ENCODE data around the gene HERPUD2.
"Not testable (repeated sequence)": the region's sequence is repeated elsewhere in the genome, so short reads cannot be mapped to it uniquely, and the experiment has no call there.

HERPUD2 gene

GRCh38 chr7:35694161-35694783, 663 bp downstream of the HERPUD2 start:
- no peaks in the 10 kb centered on the region for H3K9me3 ChIP-seq (ENCODE audit: insufficient read depth, low read length)
- H3K4me3 ChIP-seq (ENCODE audit: insufficient read depth, low read length, poor library complexity, severe bottlenecking), result peak overlapping the region; percentile 89
- no peaks in the 10 kb centered on the region for H3K79me2 ChIP-seq (ENCODE audit: insufficient read depth, low read length)
- H3K27me3 ChIP-seq (ENCODE audit: low read length), result no peaks in the 10 kb centered on the region
- peaks cover 19% of the 10 kb centered on the region; the same call in 1 of the 2 replicates for H3F3A ChIP-seq (ENCODE audit: insufficient read depth)
- H2AFZ ChIP-seq (ENCODE audit: low read depth, low read length, severe bottlenecking), result peak overlapping the region; percentile 90
- H4K20me1 ChIP-seq (ENCODE audit: low read depth, low read length), result no peaks in the 10 kb centered on the region; the same call in 1 of the 2 replicates
- H3K9me2 ChIP-seq (replicated peaks; ENCODE audit: insufficient read depth, low read length), result no peaks in the 10 kb centered on the region
- TF ChIP-seq CTCF (IDR thresholded peaks at IDR 0.05; ENCODE audit: insufficient read depth, low read length, poor library complexity, severe bottlenecking), result no peak
- TF ChIP-seq EZH2phosphoT487 (conservative IDR thresholded peaks at IDR 0.05; ENCODE audit: low read length), result no peak
- H3K9ac ChIP-seq (ENCODE audit: low read length), result peak overlapping the region; percentile 92
- H3K27ac ChIP-seq (ENCODE audit: low read depth, low read length), result no peak overlapping the region
- H3K4me2 ChIP-seq (ENCODE audit: low read depth, low read length, poor library complexity, severe bottlenecking), result peak overlapping the region; percentile 71
- H3K36me3 ChIP-seq (ENCODE audit: low read length), result no peaks in the 10 kb centered on the region

GRCh38 chr7:35691827-35692307, 3.1 kb downstream of the HERPUD2 start:
- Histone ChIP-seq H2AFZ (ENCODE audit: low read depth, low read length, severe bottlenecking) (no peak overlapping the region), H3K9ac (ENCODE audit: low read length) (no peak overlapping the region), H4K20me1 (ENCODE audit: low read depth, low read length) (peaks cover 4% of the 10 kb centered on the region; the same call in 1 of the 2 replicates), H3K4me3 (ENCODE audit: insufficient read depth, low read length, poor library complexity, severe bottlenecking) (no peak overlapping the region), H3K27ac (ENCODE audit: low read depth, low read length) (no peak overlapping the region), H3K9me2 (replicated peaks; ENCODE audit: insufficient read depth, low read length) (no peaks in the 10 kb centered on the region), H3K27me3 (ENCODE audit: low read length) (no peaks in the 10 kb centered on the region), H3K36me3 (ENCODE audit: low read length) (no peaks in the 10 kb centered on the region; the same call in 1 of the 2 replicates), H3K9me3 (ENCODE audit: insufficient read depth, low read length) (no peaks in the 10 kb centered on the region), H3F3A (ENCODE audit: insufficient read depth) (peaks cover 23% of the 10 kb centered on the region; the same call in 1 of the 2 replicates), H3K4me2 (ENCODE audit: low read depth, low read length, poor library complexity, severe bottlenecking) (peak overlapping the region; percentile 51), H3K79me2 (ENCODE audit: insufficient read depth, low read length) (no peaks in the 10 kb centered on the region)
- TF ChIP-seq EZH2phosphoT487 (conservative IDR thresholded peaks at IDR 0.05; ENCODE audit: low read length) (no peak), CTCF (IDR thresholded peaks at IDR 0.05; ENCODE audit: insufficient read depth, low read length, poor library complexity, severe bottlenecking) (no peak)

GRCh38 chr7:35691366-35691765, 3.6 kb downstream of the HERPUD2 start:
- Histone ChIP-seq H3K4me2 (ENCODE audit: low read depth, low read length, poor library complexity, severe bottlenecking) (peak overlapping the region; percentile 51), H3K79me2 (ENCODE audit: insufficient read depth, low read length) (no peaks in the 10 kb centered on the region), H2AFZ (ENCODE audit: low read depth, low read length, severe bottlenecking) (no peak overlapping the region), H3F3A (ENCODE audit: insufficient read depth) (peaks cover 23% of the 10 kb centered on the region; the same call in 1 of the 2 replicates), H3K9me3 (ENCODE audit: insufficient read depth, low read length) (no peaks in the 10 kb centered on the region), H3K27ac (ENCODE audit: low read depth, low read length) (no peak overlapping the region), H3K36me3 (ENCODE audit: low read length) (no peaks in the 10 kb centered on the region; the same call in 1 of the 2 replicates), H3K4me3 (ENCODE audit: insufficient read depth, low read length, poor library complexity, severe bottlenecking) (no peak overlapping the region), H3K27me3 (ENCODE audit: low read length) (no peaks in the 10 kb centered on the region), H3K9ac (ENCODE audit: low read length) (no peak overlapping the region), H4K20me1 (ENCODE audit: low read depth, low read length) (peaks cover 4% of the 10 kb centered on the region; the same call in 1 of the 2 replicates), H3K9me2 (replicated peaks; ENCODE audit: insufficient read depth, low read length) (no peaks in the 10 kb centered on the region)
- TF ChIP-seq CTCF (IDR thresholded peaks at IDR 0.05; ENCODE audit: insufficient read depth, low read length, poor library complexity, severe bottlenecking) (no peak), EZH2phosphoT487 (conservative IDR thresholded peaks at IDR 0.05; ENCODE audit: low read length) (no peak)

- H2AFZ ChIP-seq (ENCODE audit: low read depth, low read length, severe bottlenecking); H3K79me2 ChIP-seq (ENCODE audit: insufficient read depth, low read length); H3K9me2 ChIP-seq (replicated peaks; ENCODE audit: insufficient read depth, low read length); H3K9me3 ChIP-seq (ENCODE audit: insufficient read depth, low read length); H3K36me3 ChIP-seq (ENCODE audit: low read length); H3K27me3 ChIP-seq (ENCODE audit: low read length); H4K20me1 ChIP-seq (ENCODE audit: low read depth, low read length); H3K9ac ChIP-seq (ENCODE audit: low read length); H3K27ac ChIP-seq (ENCODE audit: low read depth, low read length): not testable (repeated sequence)
- Histone ChIP-seq H3F3A (ENCODE audit: insufficient read depth) (peaks cover 23% of the 10 kb centered on the region; the same call in 1 of the 2 replicates), H3K4me2 (ENCODE audit: low read depth, low read length, poor library complexity, severe bottlenecking) (peak overlapping the region; percentile 51), H3K4me3 (ENCODE audit: insufficient read depth, low read length, poor library complexity, severe bottlenecking) (peak overlapping the region; percentile 30)
Observed at GRCh38 chr7:35690614-35691013, 4.3 kb downstream of the HERPUD2 start.
